PFSK-1 (cell line): ENCODE measurements around the gene SAMD4B.

Experiments
- FOXP2 ChIP-seq: optimal IDR thresholded peaks from 2 replicates; pipeline ENCODE3; 2011; ENCODE audit warnings: borderline replicate concordance, control low read depth, inconsistent platforms; ENCODE audit not compliant: insufficient read depth; ENCODE audit errors: extremely low read length, extremely low read depth
- POLR2AphosphoS5 ChIP-seq: IDR thresholded peaks from 2 replicates; pipeline ENCODE4 v1.6.1; 2012; ENCODE audit warnings: low read depth, mild to moderate bottlenecking, control low read depth, low read length, moderate library complexity
- SIN3A ChIP-seq: IDR thresholded peaks from 2 replicates; pipeline ENCODE4 v1.6.1; 2012; ENCODE audit warnings: mild to moderate bottlenecking, low read length, moderate library complexity, borderline replicate concordance; ENCODE audit not compliant: insufficient read depth
- TAF1 ChIP-seq: IDR thresholded peaks from 2 replicates; pipeline ENCODE4 v1.6.1; 2012; ENCODE audit warnings: low read length, control low read depth, borderline replicate concordance; ENCODE audit not compliant: insufficient read depth
- TF ChIP-seq, protein P1 (sequence below), 2 experiments: IDR thresholded peaks; 2 replicates each; pipeline versions ENCODE4 v1.6.1 to v1.8.0; 2011 to 2012; ENCODE audit warnings: low read depth in 2 of 2, low read length in 2 of 2, control low read depth in 1 of 2, inconsistent platforms in 1 of 2, mild to moderate bottlenecking in 1 of 2, moderate library complexity in 1 of 2; ENCODE audit not compliant: insufficient read depth in 1 of 2

DNA sequence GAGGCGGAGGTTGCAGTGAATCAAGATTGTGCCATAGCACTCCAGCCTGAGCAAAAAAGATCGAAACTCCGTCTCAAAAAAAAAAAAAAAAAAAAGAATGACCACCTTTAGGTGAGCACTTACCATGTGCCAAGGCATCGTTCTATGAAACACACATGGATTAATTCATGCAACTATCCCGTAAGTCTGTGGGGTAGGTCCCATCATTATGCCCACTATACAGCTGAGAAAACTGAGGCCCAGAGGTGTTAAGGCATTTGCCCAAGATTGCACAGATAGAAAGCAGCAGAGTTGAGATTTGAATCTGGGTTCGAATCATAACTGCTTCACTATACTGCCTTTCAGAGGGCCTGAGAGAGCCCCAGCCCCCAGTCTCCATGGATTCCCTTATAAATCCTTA is 8.7 kb upstream of the SAMD4B start:
- TF ChIP-seq, protein P1, sequence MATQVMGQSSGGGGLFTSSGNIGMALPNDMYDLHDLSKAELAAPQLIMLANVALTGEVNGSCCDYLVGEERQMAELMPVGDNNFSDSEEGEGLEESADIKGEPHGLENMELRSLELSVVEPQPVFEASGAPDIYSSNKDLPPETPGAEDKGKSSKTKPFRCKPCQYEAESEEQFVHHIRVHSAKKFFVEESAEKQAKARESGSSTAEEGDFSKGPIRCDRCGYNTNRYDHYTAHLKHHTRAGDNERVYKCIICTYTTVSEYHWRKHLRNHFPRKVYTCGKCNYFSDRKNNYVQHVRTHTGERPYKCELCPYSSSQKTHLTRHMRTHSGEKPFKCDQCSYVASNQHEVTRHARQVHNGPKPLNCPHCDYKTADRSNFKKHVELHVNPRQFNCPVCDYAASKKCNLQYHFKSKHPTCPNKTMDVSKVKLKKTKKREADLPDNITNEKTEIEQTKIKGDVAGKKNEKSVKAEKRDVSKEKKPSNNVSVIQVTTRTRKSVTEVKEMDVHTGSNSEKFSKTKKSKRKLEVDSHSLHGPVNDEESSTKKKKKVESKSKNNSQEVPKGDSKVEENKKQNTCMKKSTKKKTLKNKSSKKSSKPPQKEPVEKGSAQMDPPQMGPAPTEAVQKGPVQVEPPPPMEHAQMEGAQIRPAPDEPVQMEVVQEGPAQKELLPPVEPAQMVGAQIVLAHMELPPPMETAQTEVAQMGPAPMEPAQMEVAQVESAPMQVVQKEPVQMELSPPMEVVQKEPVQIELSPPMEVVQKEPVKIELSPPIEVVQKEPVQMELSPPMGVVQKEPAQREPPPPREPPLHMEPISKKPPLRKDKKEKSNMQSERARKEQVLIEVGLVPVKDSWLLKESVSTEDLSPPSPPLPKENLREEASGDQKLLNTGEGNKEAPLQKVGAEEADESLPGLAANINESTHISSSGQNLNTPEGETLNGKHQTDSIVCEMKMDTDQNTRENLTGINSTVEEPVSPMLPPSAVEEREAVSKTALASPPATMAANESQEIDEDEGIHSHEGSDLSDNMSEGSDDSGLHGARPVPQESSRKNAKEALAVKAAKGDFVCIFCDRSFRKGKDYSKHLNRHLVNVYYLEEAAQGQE (IDR thresholded peaks at IDR 0.05; ENCODE audit: insufficient read depth in 1 of 2, low read depth in 2 of 2, low read length in 2 of 2), result no peak
- TF ChIP-seq POLR2AphosphoS5 (no peak), SIN3A (no peak), TAF1 (no peak), FOXP2 (no peak)
